IMR-90 (cell line): ENCODE measurements around the gene KCNQ1. TPM values are rescaled to one million over a fixed set of nuclear protein-coding genes. Genes with fewer than 3 reads are reported as not detected.
A peak's percentile ranks its signal among the peaks of the same experiment; 100 is the strongest.

Experiments
- ATAC-seq: fragments of 200-7000 bp; cut with Tn5 transposase; 2 replicates; pipeline ENCODE4 v1.9.1; 2020; ENCODE audit warnings: low read depth, mild to moderate bottlenecking, moderate library complexity
- BruUV-seq: library from RNA; stranded (reverse); fragments of 400-500 nt; replicated peaks from 2 replicates; lab custom pipeline; 2021; lab: Mats Ljungman, UMichigan
- CTCF ChIA-PET: fragments of 300-600 bp; formaldehyde crosslinking; extraction: SDS; loops from one replicate; lab custom pipeline; 2021; ENCODE audit warnings: antibody characterized with exemption; lab: Yijun Ruan, JAX
- POLR2A ChIA-PET: fragments of 300-600 bp; sonication (Branson Sonifier 250); formaldehyde crosslinking; loops from one replicate; lab custom pipeline; 2022; ENCODE audit warnings: antibody characterized with exemption; ENCODE audit not compliant: unreplicated experiment; lab: Charles Lee
- DNase-seq: peaks from one replicate; pipeline ENCODE4 v3.0.0; 2013
- H2AFZ ChIP-seq: replicated peaks from 2 replicates; pipeline ENCODE3; 2013; ENCODE audit warnings: low read length, mild to moderate bottlenecking; ENCODE audit not compliant: poor library complexity
- H2AK5ac ChIP-seq: 2 replicates; pipeline ENCODE4 v1.6.1; 2013; ENCODE audit warnings: low read depth, low read length, inconsistent platforms
- H2AK9ac ChIP-seq: replicated peaks from 2 replicates; pipeline ENCODE3; 2013; ENCODE audit warnings: mild to moderate bottlenecking, low read depth, low read length, moderate library complexity; ENCODE audit not compliant: poor library complexity
- H2BK120ac ChIP-seq: 2 replicates; pipeline ENCODE4 v1.6.1; 2013; ENCODE audit warnings: low read depth, low read length, inconsistent platforms
- H2BK15ac ChIP-seq: 3 replicates; pipeline ENCODE4 v1.6.1; 2013; ENCODE audit warnings: low read depth, low read length, inconsistent platforms
- H2BK20ac ChIP-seq: 2 replicates; pipeline ENCODE4 v1.6.1; 2013; ENCODE audit warnings: low read depth, mild to moderate bottlenecking, inconsistent platforms, low read length, moderate library complexity
- H2BK5ac ChIP-seq: 2 replicates; pipeline ENCODE4 v1.6.1; 2013; ENCODE audit warnings: mild to moderate bottlenecking, low read depth, low read length, inconsistent platforms; ENCODE audit not compliant: poor library complexity, severe bottlenecking
- H3K14ac ChIP-seq: replicated peaks from 2 replicates; pipeline ENCODE4 v1.6.1; 2013; ENCODE audit warnings: low read depth, low read length, inconsistent platforms
- H3K18ac ChIP-seq: 2 replicates; pipeline ENCODE4 v1.6.1; 2013; ENCODE audit warnings: low read depth, low read length, control low read depth
- H3K23ac ChIP-seq: 2 replicates; pipeline ENCODE4 v1.6.1; 2013; ENCODE audit warnings: low read depth, low read length, inconsistent platforms
- H3K27ac ChIP-seq: 2 replicates; pipeline ENCODE4 v1.5.1; 2013; ENCODE audit warnings: mild to moderate bottlenecking, control low read depth, low read length; ENCODE audit not compliant: insufficient read depth
- H3K27me3 ChIP-seq: 2 replicates; pipeline ENCODE4 v1.6.1; 2013; ENCODE audit warnings: low read length; ENCODE audit not compliant: control insufficient read depth, insufficient read depth
- H3K36me3 ChIP-seq: 2 replicates; pipeline ENCODE4 v1.6.1; 2013; ENCODE audit warnings: low read length, mixed read lengths; ENCODE audit not compliant: control insufficient read depth, insufficient read depth
- H3K4ac ChIP-seq: 2 replicates; pipeline ENCODE4 v1.6.1; 2013; ENCODE audit warnings: low read depth, low read length, inconsistent platforms
- H3K4me1 ChIP-seq: 2 replicates; pipeline ENCODE4 v1.6.1; 2013; ENCODE audit warnings: low read length, mixed read lengths; ENCODE audit not compliant: control insufficient read depth, insufficient read depth
- H3K4me2 ChIP-seq: 2 replicates; pipeline ENCODE4 v1.6.1; 2013; ENCODE audit warnings: low read depth, mild to moderate bottlenecking, control low read depth, low read length, moderate library complexity
- H3K4me3 ChIP-seq: 2 replicates; pipeline ENCODE4 v1.5.1; 2013; ENCODE audit warnings: low read depth, mild to moderate bottlenecking, control low read depth, low read length, moderate library complexity; ENCODE audit not compliant: insufficient read depth
- H3K56ac ChIP-seq: 2 replicates; pipeline ENCODE4 v1.6.1; 2013; ENCODE audit warnings: low read length, inconsistent platforms; ENCODE audit not compliant: insufficient read depth; ENCODE audit errors: extremely low read depth
- H3K79me1 ChIP-seq, 2 experiments: 2 replicates each; pipeline ENCODE4 v1.6.1; 2013; ENCODE audit warnings: low read length in 2 of 2, inconsistent platforms in 1 of 2, low read depth in 1 of 2
- H3K9ac ChIP-seq: 2 replicates; pipeline ENCODE4 v1.6.1; 2013; ENCODE audit warnings: low read depth, low read length, control low read depth
- H3K9me1 ChIP-seq: 2 replicates; pipeline ENCODE4 v1.6.1; 2013; ENCODE audit warnings: low read length, inconsistent platforms; ENCODE audit not compliant: insufficient read depth
- H3K9me3 ChIP-seq: 2 replicates; pipeline ENCODE4 v1.6.1; 2013; ENCODE audit warnings: low read length; ENCODE audit not compliant: control insufficient read depth, insufficient read depth
- H4K20me1 ChIP-seq: 2 replicates; pipeline ENCODE4 v1.6.1; 2013; ENCODE audit warnings: low read length, inconsistent platforms; ENCODE audit not compliant: insufficient read depth
- H4K5ac ChIP-seq: 2 replicates; pipeline ENCODE4 v1.6.1; 2013; ENCODE audit warnings: mild to moderate bottlenecking, low read depth, low read length, control low read depth
- H4K8ac ChIP-seq, 2 experiments: 2 replicates each; pipeline ENCODE4 v1.6.1; 2013; ENCODE audit warnings: low read depth in 2 of 2, low read length in 2 of 2, control low read depth in 1 of 2, inconsistent platforms in 1 of 2
- H4K91ac ChIP-seq: 2 replicates; pipeline ENCODE4 v1.6.1; 2013; ENCODE audit warnings: low read depth, low read length, inconsistent platforms; ENCODE audit not compliant: insufficient read depth
- CHD1 ChIP-seq: IDR thresholded peaks from 2 replicates; pipeline ENCODE4 v1.6.1; 2012; ENCODE audit warnings: low read depth, low read length, improper control_type of control experiment
- CTCF ChIP-seq: conservative IDR thresholded peaks from 2 replicates; pipeline ENCODE4 v1.5.1; 2012; ENCODE audit warnings: mild to moderate bottlenecking, low read depth, low read length, improper control_type of control experiment
- MAFK ChIP-seq: IDR thresholded peaks from 2 replicates; pipeline ENCODE4 v1.6.1; 2012; ENCODE audit warnings: low read depth, low read length, improper control_type of control experiment
- MAZ ChIP-seq: IDR thresholded peaks from 2 replicates; pipeline ENCODE4 v1.6.1; 2012; ENCODE audit warnings: low read depth, mild to moderate bottlenecking, low read length, improper control_type of control experiment, moderate library complexity, borderline replicate concordance
- SMC3 ChIP-seq: fragments of 150-350 bp; IDR thresholded peaks from 2 replicates; pipeline ENCODE4 v1.6.1; 2016; ENCODE audit warnings: low read depth, mild to moderate bottlenecking, antibody characterized with exemption, low read length, moderate library complexity
- WGBS, 2 experiments: methylation state at CpG; one replicate each; pipeline versions ENCODE4 v1.1.5 to v1.1.7; 2013; ENCODE audit warnings: missing lambda C conversion rate in 2 of 2; ENCODE audit not compliant: insufficient read length in 1 of 2; ENCODE audit errors: extremely low coverage in 2 of 2; 5-methylcytosine and 5-hydroxymethylcytosine counted together
- dilution Hi-C: fragments of 300-500 bp; cut with HindIII; formaldehyde crosslinking; loops from one replicate; pipeline ENCODE4 v1.14.3; 2018; ENCODE audit warnings: low sequenced_read_pairs; ENCODE audit not compliant: unreplicated experiment
- in situ Hi-C: fragments of 300-500 bp; cut with MboI; formaldehyde crosslinking; loops from 3 replicates; pipeline ENCODE4 v1.14.3; 2019; ENCODE audit warnings: low sequenced_read_pairs, inconsistent platforms, mixed read lengths
- intact Hi-C: fragments of 100-400 bp; cut with micrococcal nuclease; formaldehyde crosslinking; loops from 2 replicates; pipeline ENCODE4 v1.10.0; 2022
- polyA plus RNA-seq, 3 experiments: library from polyadenylated mRNA; depleted of rRNA; stranded (reverse); fragments of >200 nt; gene quantifications; 2 replicates each; pipeline ENCODE4 v1.2.3, GENCODE V29; 2012; ENCODE audit warnings: low replicate concordance in 1 of 3
- total RNA-seq: library from RNA; depleted of rRNA; stranded (reverse); fragments of >200 nt; gene quantifications from 2 replicates; pipeline ENCODE4 v1.2.3, GENCODE V29; 2012

The KCNQ1 gene
- total and polyA plus RNA-seq, 2 of the 4 experiments (the other 2 are of a cell fraction) = 0.07 TPM; not detected in 1

DNA sequence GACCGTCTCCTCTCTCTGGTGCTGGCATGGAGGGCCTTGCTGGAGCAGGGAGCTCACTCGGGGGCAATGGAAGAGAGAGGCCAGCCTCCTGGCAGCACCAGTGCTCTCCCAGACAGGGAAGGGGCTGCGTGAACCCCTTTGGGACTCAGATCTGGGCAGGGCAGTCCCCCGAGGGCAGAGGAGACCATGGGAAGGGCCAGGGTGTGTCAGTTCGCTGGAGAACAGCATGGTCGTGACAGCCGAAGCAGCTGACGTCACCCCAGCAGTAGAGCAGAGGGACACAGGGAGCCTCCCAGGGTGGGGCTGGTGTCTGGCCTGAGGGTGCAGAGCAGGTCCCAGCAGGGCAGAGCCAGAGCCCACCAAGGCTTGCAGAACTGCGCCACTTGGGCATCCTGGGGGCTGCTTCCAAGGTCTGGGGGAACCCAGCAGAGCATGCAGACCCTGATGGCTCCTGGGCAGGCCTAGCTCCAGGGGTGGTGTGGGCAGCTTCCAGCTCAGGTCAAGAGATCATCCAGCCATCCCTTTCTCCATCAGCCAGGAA is 326.0 kb downstream of the KCNQ1 start:
- BruUV-seq = no TSS peak
- Histone ChIP-seq H2BK5ac (no peak overlapping the region), H3K4me3 (no peak overlapping the region), H4K91ac (peak overlapping the region; percentile 26; the same call in 1 of the 2 replicates), H3K23ac (no peak overlapping the region), H3K27me3 (peaks cover 6% of the 10 kb centered on the region), H4K8ac (no peak overlapping the region), H3K27ac (no peak overlapping the region), H2BK20ac (no peak overlapping the region), H3K14ac (no peak overlapping the region), H2AK9ac (no peak overlapping the region), H3K79me1 (no peaks in the 10 kb centered on the region), H2BK120ac (no peak overlapping the region), H2AFZ (no peak overlapping the region), H3K56ac (no peak overlapping the region), H3K4me1 (peaks cover 11% of the 10 kb centered on the region), H4K20me1 (no peaks in the 10 kb centered on the region; the same call in 1 of the 2 replicates), H3K9me1 (peaks cover 13% of the 10 kb centered on the region; the same call in 1 of the 2 replicates), H3K4me2 (no peak overlapping the region), H3K9ac (no peak overlapping the region), H2BK15ac (no peak overlapping the region), H3K36me3 (no peaks in the 10 kb centered on the region), H3K18ac (no peak overlapping the region), H4K5ac (no peak overlapping the region), H3K4ac (no peak overlapping the region), H2AK5ac (no peak overlapping the region), H3K9me3 (0 out of 2 replicates have a peak, but pooled peaks cover 2% of the 10 kb centered on the region)
- intact Hi-C loops (no loop called here), dilution Hi-C loops (no loop called here), in situ Hi-C loops (no loop called here)
- ATAC-seq (no peak), DNase-seq (no peak)
- CTCF ChIA-PET = interaction anchor here (1.1 kb wide), 1 partner anchor 11 kb away, joined by 3 read pairs; no protein-coding TSS in a partner anchor
- TF ChIP-seq CHD1 = no peak
- TF ChIP-seq CTCF = no peak
- no peak for TF ChIP-seq MAZ
- TF ChIP-seq MAFK = no peak
- no peak for TF ChIP-seq SMC3
- whole genome bisulfite sequencing, 2 experiments = 92% methylated on average over 6 of the region's 9 CpGs; no CpG with 5 or more reads in 1 of the 2 experiments
- POLR2A ChIA-PET = no interaction called here
